Measurements from ENCODE around the gene ZDHHC4. TPM values are rescaled to one million over a fixed set of nuclear protein-coding genes. Genes with fewer than 3 reads are reported as not detected.
A peak's percentile ranks its signal among the peaks of the same experiment; 100 is the strongest.

Gene ZDHHC4
- total and polyA plus RNA-seq, 2 of the 13 experiments (the other 11 are each of a cell fraction or from before 2014, with no cell fraction given), result 83.2 to 188 TPM

DNA sequence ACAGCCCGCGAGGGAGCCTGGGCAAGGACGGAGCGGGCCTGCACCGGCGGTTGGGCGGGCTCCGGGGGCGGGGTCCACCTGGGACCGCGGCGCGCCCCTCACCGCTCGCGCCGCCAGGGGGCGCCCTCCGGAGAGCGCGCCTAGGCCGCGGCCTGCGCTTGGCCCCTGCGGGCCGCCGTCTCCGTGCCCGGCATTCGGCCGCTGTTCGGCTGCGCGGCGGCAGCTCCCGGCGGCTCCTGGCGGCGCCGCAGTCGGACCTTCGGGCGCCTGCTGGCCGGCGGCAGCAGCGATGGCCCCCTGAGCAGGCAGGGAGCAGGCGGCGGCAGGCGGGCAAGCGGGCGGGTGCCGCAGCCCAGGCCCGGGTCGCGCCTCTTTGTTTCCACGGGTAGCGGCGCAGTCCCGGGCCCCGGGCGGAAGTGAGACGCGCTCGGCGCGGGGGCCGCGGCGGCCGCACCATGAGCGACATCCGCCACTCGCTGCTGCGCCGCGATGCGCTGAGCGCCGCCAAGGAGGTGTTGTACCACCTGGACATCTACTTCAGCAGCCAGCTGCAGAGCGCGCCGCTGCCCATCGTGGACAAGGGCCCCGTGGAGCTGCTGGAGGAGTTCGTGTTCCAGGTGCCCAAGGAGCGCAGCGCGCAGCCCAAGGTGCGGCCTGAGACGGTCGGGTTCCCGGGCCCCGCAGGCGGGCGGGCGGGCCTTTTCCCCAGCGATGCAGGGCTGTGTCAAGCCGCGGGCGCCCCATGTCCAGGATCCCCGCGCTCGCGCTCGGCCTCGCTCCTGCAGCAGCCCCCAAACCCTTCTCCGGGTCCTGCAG is 12.8 kb downstream of the ZDHHC4 start, which contains the start of gene INTS15 (continued):
- TF ChIP-seq, protein P1, sequence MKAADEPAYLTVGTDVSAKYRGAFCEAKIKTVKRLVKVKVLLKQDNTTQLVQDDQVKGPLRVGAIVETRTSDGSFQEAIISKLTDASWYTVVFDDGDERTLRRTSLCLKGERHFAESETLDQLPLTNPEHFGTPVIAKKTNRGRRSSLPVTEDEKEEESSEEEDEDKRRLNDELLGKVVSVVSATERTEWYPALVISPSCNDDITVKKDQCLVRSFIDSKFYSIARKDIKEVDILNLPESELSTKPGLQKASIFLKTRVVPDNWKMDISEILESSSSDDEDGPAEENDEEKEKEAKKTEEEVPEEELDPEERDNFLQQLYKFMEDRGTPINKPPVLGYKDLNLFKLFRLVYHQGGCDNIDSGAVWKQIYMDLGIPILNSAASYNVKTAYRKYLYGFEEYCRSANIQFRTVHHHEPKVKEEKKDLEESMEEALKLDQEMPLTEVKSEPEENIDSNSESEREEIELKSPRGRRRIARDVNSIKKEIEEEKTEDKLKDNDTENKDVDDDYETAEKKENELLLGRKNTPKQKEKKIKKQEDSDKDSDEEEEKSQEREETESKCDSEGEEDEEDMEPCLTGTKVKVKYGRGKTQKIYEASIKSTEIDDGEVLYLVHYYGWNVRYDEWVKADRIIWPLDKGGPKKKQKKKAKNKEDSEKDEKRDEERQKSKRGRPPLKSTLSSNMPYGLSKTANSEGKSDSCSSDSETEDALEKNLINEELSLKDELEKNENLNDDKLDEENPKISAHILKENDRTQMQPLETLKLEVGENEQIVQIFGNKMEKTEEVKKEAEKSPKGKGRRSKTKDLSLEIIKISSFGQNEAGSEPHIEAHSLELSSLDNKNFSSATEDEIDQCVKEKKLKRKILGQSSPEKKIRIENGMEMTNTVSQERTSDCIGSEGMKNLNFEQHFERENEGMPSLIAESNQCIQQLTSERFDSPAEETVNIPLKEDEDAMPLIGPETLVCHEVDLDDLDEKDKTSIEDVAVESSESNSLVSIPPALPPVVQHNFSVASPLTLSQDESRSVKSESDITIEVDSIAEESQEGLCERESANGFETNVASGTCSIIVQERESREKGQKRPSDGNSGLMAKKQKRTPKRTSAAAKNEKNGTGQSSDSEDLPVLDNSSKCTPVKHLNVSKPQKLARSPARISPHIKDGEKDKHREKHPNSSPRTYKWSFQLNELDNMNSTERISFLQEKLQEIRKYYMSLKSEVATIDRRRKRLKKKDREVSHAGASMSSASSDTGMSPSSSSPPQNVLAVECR (CRISPR knock-in tag; IDR thresholded peaks at IDR 0.05; ENCODE audit: borderline replicate concordance), result peak; percentile 83
- TF ChIP-seq ZNF230 (CRISPR knock-in tag; IDR thresholded peaks at IDR 0.05) (0 out of 2 replicates have a peak, but pooled peaks have one; percentile 19), ZNF747 (CRISPR knock-in tag; IDR thresholded peaks at IDR 0.05; ENCODE audit: borderline replicate concordance) (no peak), ZNF367 (CRISPR knock-in tag; IDR thresholded peaks at IDR 0.05; ENCODE audit: borderline replicate concordance) (no peak; the same call in 1 of the 2 replicates), FLYWCH1 (CRISPR knock-in tag; IDR thresholded peaks at IDR 0.05) (no peak), SP140L (CRISPR knock-in tag; IDR thresholded peaks at IDR 0.05; ENCODE audit: borderline replicate concordance) (no peak), ZNF773 (CRISPR knock-in tag; IDR thresholded peaks at IDR 0.05; ENCODE audit: borderline replicate concordance) (no peak), ZNF841 (CRISPR knock-in tag; IDR thresholded peaks at IDR 0.05; ENCODE audit: borderline replicate concordance) (no peak), TBL1XR1 (IDR thresholded peaks at IDR 0.05; ENCODE audit: borderline replicate concordance, low read length, partially characterized antibody) (no peak)
- TF ChIP-seq, protein P2, sequence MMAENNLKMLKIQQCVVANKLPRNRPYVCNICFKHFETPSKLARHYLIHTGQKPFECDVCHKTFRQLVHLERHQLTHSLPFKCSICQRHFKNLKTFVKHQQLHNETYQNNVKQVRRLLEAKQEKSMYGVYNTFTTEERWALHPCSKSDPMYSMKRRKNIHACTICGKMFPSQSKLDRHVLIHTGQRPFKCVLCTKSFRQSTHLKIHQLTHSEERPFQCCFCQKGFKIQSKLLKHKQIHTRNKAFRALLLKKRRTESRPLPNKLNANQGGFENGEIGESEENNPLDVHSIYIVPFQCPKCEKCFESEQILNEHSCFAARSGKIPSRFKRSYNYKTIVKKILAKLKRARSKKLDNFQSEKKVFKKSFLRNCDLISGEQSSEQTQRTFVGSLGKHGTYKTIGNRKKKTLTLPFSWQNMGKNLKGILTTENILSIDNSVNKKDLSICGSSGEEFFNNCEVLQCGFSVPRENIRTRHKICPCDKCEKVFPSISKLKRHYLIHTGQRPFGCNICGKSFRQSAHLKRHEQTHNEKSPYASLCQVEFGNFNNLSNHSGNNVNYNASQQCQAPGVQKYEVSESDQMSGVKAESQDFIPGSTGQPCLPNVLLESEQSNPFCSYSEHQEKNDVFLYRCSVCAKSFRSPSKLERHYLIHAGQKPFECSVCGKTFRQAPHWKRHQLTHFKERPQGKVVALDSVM (CRISPR knock-in tag; IDR thresholded peaks at IDR 0.05), result no peak; the same call in 1 of the 2 replicates
- TF ChIP-seq, protein P3, sequence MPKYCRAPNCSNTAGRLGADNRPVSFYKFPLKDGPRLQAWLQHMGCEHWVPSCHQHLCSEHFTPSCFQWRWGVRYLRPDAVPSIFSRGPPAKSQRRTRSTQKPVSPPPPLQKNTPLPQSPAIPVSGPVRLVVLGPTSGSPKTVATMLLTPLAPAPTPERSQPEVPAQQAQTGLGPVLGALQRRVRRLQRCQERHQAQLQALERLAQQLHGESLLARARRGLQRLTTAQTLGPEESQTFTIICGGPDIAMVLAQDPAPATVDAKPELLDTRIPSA (CRISPR knock-in tag; IDR thresholded peaks at IDR 0.05; ENCODE audit: borderline replicate concordance), result no peak
- TF ChIP-seq, protein P4, sequence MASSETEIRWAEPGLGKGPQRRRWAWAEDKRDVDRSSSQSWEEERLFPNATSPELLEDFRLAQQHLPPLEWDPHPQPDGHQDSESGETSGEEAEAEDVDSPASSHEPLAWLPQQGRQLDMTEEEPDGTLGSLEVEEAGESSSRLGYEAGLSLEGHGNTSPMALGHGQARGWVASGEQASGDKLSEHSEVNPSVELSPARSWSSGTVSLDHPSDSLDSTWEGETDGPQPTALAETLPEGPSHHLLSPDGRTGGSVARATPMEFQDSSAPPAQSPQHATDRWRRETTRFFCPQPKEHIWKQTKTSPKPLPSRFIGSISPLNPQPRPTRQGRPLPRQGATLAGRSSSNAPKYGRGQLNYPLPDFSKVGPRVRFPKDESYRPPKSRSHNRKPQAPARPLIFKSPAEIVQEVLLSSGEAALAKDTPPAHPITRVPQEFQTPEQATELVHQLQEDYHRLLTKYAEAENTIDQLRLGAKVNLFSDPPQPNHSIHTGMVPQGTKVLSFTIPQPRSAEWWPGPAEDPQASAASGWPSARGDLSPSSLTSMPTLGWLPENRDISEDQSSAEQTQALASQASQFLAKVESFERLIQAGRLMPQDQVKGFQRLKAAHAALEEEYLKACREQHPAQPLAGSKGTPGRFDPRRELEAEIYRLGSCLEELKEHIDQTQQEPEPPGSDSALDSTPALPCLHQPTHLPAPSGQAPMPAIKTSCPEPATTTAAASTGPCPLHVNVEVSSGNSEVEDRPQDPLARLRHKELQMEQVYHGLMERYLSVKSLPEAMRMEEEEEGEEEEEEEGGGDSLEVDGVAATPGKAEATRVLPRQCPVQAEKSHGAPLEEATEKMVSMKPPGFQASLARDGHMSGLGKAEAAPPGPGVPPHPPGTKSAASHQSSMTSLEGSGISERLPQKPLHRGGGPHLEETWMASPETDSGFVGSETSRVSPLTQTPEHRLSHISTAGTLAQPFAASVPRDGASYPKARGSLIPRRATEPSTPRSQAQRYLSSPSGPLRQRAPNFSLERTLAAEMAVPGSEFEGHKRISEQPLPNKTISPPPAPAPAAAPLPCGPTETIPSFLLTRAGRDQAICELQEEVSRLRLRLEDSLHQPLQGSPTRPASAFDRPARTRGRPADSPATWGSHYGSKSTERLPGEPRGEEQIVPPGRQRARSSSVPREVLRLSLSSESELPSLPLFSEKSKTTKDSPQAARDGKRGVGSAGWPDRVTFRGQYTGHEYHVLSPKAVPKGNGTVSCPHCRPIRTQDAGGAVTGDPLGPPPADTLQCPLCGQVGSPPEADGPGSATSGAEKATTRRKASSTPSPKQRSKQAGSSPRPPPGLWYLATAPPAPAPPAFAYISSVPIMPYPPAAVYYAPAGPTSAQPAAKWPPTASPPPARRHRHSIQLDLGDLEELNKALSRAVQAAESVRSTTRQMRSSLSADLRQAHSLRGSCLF (CRISPR knock-in tag; IDR thresholded peaks at IDR 0.05; ENCODE audit: borderline replicate concordance), result no peak
- TF ChIP-seq, protein P5, sequence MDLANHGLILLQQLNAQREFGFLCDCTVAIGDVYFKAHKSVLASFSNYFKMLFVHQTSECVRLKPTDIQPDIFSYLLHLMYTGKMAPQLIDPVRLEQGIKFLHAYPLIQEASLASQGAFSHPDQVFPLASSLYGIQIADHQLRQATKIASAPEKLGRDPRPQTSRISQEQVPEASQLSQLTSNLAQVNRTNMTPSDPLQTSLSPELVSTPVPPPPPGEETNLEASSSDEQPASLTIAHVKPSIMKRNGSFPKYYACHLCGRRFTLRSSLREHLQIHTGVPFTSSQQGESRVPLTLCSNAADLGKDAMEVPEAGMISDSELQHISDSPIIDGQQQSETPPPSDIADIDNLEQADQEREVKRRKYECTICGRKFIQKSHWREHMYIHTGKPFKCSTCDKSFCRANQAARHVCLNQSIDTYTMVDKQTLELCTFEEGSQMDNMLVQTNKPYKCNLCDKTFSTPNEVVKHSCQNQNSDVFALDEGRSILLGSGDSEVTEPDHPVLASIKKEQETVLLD (CRISPR knock-in tag; IDR thresholded peaks at IDR 0.05; ENCODE audit: low read depth), result peak; percentile 78
